Ovary (tissue), 3 donors: ENCODE results near the gene TSHZ3.

Source experiments
- EP300 ChIP-seq: sonication (generic); formaldehyde crosslinking; IDR thresholded peaks from one replicate; pipeline ENCODE4 v1.6.1; 2017; ENCODE audit warnings: antibody characterized with exemption
- TF ChIP-seq, protein P1 (sequence below), 3 donors: fragments of 450-650 bp in 2 of 3; fragments of 200-600 bp in 1 of 3; IDR thresholded peaks; one replicate each; pipeline versions ENCODE4 v1.5.1 to v1.8.0; 2016 to 2022; ENCODE audit warnings: antibody characterized with exemption in 3 of 3, mild to moderate bottlenecking in 1 of 3
- donor health status: DM: no; HTN: no; CAD: no.

DNA sequence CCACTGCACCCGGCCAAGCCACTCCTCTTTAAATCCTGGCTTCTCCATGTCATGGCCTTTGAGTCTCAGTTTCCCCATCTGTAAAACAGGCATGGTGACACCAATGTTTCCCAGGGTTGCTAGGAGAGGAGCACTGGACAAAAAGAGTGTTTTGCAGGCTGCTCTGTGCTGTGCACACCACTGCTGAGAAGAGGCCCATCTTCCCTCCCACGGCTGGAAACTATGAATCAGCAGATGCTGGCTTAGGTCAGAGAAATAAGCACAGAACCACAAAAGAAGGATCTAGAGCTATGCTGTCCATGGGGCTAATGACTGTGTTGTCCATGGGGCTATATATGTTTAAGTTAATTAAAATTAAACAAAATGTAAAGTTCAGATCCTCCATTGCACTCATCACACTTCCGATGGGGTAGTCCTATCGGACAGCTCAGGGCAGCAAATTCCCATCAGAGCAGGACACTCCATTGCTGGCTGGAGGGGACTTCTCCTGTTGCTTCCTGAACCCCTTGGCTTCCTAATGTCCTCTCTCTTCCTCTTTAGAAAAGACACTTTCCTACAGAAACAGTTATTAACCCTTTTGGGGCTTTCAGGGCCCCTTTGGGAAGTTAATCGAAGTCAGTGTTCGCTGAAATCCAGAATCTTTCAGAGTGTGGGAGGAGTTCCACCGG, 37.1 kb downstream of the TSHZ3 start:
- TF ChIP-seq EP300: no peak
- TF ChIP-seq, protein P1, sequence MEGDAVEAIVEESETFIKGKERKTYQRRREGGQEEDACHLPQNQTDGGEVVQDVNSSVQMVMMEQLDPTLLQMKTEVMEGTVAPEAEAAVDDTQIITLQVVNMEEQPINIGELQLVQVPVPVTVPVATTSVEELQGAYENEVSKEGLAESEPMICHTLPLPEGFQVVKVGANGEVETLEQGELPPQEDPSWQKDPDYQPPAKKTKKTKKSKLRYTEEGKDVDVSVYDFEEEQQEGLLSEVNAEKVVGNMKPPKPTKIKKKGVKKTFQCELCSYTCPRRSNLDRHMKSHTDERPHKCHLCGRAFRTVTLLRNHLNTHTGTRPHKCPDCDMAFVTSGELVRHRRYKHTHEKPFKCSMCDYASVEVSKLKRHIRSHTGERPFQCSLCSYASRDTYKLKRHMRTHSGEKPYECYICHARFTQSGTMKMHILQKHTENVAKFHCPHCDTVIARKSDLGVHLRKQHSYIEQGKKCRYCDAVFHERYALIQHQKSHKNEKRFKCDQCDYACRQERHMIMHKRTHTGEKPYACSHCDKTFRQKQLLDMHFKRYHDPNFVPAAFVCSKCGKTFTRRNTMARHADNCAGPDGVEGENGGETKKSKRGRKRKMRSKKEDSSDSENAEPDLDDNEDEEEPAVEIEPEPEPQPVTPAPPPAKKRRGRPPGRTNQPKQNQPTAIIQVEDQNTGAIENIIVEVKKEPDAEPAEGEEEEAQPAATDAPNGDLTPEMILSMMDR (IDR thresholded peaks at IDR 0.05): no peak
